Renal cortex interstitium (tissue), 11 donors: ENCODE measurements around the gene CHKB. TPM values are rescaled to one million over a fixed set of nuclear protein-coding genes. Genes with fewer than 3 reads are reported as not detected.

ENCODE experiments used
- DNase-seq, 11 donors: peaks; one replicate each; pipeline ENCODE4 v3.0.0-alpha.2; 2013; ENCODE audit warnings: low read depth in 9 of 11, low spot score in 4 of 11; ENCODE audit errors: extremely low read depth in 1 of 11
- polyA plus RNA-seq, 3 donors: library from polyadenylated mRNA; unstranded; fragments of 120-200 nt; gene quantifications; one replicate each; pipeline ENCODE4 v1.2.1, GENCODE V29; 2013; ENCODE audit not compliant: insufficient read length in 3 of 3

Gene CHKB
- polyA plus RNA-seq, 3 donors = 82.4 to 118 (median 86.6) TPM

- DNase-seq = no peak
These were observed 1.4 kb downstream of the CHKB start for GRCh38 chr22:50581031-50581949.

GRCh38 chr22:50579752-50580151 is 2.9 kb downstream of the CHKB start:
- no peak for DNase-seq

GRCh38 chr22:50578776-50579310 is 3.8 kb downstream of the CHKB start:
- no peak for DNase-seq

- DNase-seq = peak in 1 of 11 donors; percentile 31
These were observed 4.5 kb downstream of the CHKB start, which contains the start of gene CPT1B for GRCh38 chr22:50577987-50578775. Gene CPT1B, minus strand, starts transcription at chr22:50578427. Its CDS starts 512 bp downstream, at chr22:50577915.

- DNase-seq = no peak
These were observed 5.0 kb downstream of the CHKB start for GRCh38 chr22:50577697-50577986.

- no peak for DNase-seq
These were observed 5.6 kb downstream of the CHKB start for GRCh38 chr22:50576806-50577696.

GRCh38 chr22:50576070-50576469 is 6.6 kb downstream of the CHKB start:
- peak in 2 of 11 donors; percentile 32 for DNase-seq

GRCh38 chr22:50575426-50575941 is 7.2 kb downstream of the CHKB start:
- DNase-seq = no peak

GRCh38 chr22:50574383-50574755 is 8.3 kb downstream of the CHKB start:
- no peak for DNase-seq

- DNase-seq = no peak
These were observed 8.9 kb downstream of the CHKB start for GRCh38 chr22:50573491-50574382.

GRCh38 chr22:50572965-50573364 is 9.7 kb downstream of the CHKB start:
- no peak for DNase-seq

GRCh38 chr22:50571264-50572175 is 11.1 kb downstream of the CHKB start:
- DNase-seq = no peak

- no peak for DNase-seq
These were observed 11.8 kb downstream of the CHKB start for GRCh38 chr22:50570861-50571260.

- DNase-seq = no peak
These were observed 12.6 kb downstream of the CHKB start for GRCh38 chr22:50569896-50570535.

GRCh38 chr22:50569041-50569459 is 13.6 kb downstream of the CHKB start:
- DNase-seq = no peak

- no peak for DNase-seq
These were observed 14.0 kb downstream of the CHKB start for GRCh38 chr22:50568626-50569025.
